Activated CD4-positive, alpha-beta T cell treated with anti-CD3 and anti-CD28 coated beads, Interleukin-2, Interleukin-4, amounts not matched to agents 100 ng/mL and 50 ng/mL, durations not matched to agents 16 hours and 8 hours (primary cell): ENCODE data around the gene STX16.

Source experiments
- DNase-seq: peaks from one replicate; pipeline ENCODE4 v3.0.0-alpha.2; 2020; ENCODE audit warnings: low spot score

Gene STX16

DNA sequence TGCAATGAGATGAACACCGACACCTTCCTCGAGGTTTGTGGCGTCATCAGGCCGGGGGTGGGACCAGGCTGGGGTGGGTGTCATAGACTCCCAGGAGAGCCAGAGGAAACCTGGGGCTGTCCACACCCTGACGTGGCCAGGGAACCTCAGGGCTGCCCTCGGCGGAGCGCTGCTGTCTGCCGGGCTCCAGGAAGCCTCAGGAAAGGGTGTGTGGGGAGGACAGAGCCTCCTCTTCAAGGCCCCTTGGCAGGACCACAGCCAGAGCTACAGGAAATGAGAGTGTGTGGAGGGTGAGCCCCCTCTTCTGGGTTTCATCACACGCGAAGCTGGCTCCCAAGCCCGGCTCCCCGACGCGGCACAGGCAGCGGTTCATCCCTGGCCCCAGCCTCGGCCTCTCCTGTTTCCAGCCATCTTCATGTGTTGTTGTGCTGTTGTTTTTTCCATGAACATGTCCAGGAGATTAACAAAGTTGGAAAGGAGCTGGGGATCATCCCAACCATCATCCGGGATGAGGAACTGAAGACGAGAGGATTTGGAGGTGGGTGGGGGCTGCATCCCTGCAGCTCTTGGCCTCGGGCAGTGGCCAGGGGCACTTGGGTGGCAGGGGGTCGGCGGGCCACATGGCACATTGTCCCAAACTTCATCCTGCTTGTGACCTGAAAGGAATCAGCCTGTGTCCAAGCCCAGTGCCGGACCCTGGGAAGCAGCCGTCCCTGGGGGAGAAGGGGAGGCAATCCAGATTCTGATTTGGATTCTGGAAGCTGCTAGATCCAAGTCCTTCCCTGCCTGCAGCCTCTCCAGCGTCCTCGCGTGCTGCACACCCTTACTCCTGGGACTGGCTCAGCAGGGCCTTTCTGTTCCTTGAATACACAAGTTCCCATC lies 47.9 kb downstream of the STX16 start:
- no peak for DNase-seq

DNA sequence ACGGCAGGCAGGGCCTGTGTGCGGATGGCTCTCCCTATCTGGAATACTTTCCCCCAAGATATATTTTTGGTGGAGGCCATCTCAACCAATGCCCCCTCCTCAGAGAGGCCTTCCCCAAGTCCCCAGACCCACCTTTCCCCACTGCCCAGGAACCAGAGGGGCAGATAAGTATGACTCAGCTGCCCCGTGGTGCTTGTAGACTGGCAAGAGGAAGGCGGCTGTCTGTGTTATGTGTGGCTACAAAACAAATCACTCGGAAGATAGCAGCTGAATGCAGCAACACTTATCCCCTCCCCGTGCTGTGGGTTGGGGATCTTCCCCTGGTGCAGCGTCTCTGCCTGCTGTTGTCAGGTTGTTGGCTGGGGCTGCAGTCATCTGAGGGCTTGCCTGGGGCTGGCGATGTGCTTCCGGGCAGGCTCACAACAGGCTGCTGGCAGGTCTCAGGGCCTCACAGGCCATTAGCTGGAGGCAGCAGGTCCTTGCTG lies 48.6 kb downstream of the STX16 start:
- no peak for DNase-seq

DNA sequence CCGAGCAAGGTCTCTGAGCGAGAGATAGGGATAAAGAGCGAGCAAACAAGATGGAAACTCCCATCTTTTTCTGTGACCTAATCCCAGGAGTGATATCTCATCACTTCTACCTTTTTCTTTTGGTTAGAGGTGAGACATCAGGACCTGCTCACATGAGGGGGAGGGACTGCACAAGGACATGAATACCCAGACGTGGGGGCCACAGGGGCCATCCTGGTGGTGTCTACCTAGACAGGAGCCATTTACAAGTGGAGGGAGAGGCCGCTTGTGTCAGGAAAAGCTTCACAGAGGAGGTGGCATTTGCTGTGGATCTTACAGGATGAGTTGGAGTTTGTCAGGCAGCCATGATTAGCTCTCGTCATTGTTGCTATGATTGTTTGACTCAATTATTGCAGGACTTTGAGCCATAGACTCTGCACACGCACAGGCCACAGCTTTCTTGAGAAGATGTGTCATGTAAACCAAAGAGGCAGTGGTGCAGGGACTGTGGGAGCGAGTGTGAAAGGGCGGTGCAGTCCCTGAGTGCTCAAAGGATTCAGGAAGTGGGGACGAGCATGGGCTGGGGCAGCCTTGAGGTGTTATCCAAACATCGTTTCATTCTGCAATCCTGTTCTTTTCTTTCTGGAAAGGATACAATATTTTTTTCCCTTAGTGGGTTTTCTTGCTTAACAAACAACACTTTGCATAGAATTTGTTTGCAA lies 49.2 kb downstream of the STX16 start:
- DNase-seq = peak; percentile 30

DNA sequence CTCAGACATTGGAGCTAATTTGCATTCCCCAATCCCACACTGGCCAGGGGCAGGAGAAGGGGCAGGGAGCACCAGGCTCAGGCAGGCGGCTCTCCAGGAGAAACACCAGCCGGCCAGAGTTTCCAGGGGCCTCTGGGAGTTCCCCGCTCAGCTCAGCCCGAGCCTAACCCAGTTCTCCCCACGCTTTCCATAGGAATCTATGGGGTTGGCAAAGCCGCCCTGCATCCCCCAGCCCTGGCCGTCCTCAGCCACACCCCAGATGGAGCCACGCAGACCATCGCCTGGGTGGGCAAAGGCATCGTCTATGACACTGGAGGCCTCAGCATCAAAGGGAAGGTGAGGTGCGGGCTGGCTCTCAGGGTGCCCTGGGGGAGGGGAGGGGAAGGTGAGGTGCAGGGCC lies 49.7 kb downstream of the STX16 start:
- no peak for DNase-seq

DNA sequence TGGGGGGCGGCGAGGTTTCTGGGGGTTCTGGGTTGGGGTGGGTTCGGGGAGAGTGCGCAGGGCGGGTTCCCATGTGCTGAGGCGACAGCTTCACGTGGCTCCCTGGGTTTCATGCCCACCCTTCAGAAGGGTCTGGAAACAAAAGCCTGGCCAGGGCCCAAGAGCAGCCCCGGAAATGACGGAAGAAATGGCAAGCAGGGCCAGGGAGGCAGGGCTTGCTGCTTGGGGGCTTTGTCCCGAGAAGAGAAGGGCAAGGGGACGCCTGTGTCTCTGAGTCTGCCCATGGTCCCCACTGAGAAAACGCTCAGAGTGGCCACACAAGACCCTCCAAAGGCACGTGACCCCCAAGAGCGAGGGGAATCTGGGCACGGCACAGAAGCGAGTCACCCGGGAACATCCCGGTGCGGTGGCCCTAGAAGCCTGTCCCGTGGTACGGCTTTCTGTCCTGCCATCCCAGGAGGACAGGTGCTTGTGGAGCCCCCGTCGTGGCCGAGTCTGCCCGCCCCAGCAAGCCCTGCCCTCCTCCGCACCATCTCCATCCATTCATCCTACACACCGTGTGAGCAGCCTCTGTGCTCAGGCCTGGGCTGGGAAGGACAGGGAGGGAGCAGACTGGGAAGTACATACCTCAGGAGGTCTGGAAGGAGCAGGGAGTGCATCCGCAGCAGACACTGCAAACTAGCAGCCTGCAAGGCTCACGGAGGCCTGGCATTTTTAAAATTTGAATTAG lies 50.5 kb downstream of the STX16 start:
- DNase-seq = no peak

DNA sequence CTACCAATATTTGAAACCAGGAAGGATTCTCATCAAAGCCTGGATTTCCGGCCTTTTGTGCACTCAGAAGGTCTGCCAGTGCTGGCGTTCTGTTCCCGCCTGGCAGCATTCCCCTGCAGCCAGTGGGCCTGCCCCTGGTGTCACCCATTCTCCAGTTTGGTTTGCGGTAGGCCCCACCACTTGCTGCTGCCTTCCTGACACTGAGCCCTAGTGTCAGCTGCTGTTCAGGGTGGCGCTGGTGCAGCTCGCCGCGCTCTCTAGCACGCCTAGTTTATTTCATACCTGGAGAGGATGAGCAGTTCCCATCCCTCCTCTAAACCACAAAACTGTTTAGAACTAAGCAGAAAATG lies 51.1 kb downstream of the STX16 start:
- DNase-seq = no peak

DNA sequence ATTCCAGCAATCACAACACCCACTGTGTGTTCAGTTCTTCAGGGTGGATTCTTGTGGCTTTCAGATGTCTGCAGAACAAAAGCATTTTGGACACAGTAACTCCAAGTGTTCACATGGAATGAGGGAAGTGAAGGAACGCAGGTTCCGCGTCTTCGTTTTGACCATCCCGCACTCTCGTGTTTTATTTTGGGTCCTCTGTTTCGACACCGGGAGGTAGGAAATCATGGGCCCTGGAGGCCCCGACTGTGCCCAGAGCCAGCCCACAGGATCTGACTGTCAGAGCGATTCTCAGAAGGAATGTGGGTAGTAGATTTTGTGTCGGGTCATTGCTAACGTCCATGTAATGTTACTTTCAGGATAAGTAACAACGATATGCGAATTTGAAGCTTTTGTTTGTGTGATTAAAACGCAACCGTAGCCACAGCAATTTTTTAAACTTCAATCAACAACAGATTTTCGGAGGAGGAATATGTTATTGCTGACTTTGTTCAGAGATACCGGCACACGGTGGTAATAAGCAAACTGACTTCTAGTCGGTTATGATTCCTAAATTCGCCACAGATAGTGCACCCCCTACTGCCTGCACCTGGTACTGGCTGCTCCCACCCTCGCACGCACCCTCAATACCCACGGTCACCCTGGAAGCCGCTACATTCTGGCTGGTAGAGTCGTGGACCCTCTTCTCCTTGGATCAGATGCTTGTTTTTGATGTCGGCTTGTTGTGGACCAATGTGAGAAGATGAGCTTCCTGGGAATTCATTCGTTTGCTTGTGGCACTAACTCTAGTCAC lies 52.0 kb downstream of the STX16 start:
- no peak for DNase-seq

DNA sequence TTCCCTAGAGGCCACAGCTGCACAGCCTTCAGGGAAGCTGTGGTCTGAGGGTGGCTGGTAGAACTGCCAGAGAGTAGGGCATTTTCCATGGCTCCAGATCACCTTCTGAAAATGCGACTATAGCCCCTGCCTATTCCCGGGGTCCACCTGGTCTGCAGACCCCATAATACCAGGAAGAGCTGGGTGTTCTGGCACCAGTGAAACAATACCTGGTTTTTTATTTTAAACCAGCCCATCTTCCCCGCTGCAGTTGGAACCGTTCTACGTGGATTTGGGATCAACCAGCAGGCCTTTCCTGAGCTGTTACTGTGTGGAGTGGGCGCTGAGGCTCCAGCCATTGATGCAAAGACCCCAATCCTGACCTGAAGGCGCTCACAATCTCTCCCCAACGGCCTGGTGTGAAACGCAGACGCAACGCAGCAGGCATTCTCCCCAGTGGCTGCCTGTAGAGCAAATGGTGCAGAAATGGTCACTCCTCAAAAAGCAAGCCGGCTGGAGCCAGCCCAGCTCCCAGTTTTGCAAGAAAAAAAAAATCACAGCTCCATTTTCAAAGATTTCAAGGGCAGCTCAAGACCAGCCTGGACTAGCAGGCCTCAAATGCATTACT lies 52.8 kb downstream of the STX16 start:
- no peak for DNase-seq

DNA sequence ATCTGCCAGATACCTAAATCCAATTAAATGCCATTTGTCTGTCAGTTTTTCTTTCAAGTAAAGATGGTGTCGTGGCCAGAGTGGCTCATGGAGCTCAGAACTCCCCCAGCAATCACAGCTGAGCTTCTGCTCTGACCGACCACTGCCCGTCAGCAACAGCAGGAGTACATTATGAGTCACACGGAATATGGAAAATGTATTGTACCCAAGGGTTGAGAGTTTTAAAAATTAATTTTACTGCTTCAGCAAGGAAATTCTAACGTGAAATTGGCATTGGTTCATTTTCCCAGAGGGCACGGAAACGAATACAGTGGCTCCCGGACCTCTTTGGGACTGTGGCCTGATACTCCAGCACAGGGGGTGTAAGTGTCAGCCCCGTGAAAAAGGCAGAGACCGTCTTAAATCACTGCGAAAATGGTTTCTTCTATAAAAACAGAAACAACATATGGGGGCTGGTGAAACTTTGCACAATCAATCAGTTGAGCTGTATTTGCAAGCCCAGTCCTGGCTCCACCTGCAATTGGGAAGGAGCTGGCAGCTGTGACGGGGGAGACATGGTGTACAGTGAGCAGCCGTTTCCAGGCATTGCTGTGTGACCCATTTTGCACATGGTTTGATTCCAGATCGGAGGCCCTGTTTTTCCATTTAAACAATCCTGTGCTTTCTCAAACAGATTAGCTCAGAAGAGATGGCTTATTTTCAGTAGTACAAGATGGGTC lies 54.3 kb downstream of the STX16 start:
- no peak for DNase-seq

DNA sequence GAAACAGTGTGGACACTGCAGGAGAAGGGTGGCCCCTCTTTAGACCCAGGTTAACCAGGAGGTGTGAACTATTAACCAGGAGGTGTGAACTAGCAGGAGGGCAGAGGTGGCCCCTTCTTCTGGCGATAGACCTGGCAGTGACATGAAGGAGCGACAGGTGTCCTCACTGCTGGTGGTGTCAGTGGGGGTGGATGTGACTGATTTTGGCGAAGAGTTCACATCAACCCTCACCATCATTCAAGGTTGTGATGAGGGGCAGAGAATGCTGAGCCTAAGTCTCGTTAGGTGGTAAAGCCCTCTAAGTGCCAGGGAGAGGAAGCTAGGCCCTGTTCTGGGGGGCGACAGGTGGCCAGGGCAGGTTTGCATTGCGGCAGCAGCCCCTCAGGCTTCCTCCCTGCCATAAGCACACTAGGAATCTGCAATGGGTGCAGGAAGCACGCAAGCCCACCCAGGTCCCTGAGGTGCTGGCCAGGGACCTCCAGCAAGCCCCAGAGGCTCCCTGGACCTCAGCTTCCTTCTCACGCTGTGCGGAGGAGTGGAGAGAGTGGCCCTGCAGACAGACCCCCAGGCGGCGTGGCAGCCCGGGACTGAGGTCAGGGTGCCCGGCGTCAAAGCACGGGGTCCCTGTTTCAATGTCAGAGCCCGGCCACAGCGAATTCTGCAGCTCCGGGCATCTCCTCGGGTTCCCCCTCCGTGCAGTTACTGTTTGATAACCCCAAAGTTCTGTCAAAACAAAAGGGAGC lies 55.2 kb downstream of the STX16 start:
- no peak for DNase-seq

DNA sequence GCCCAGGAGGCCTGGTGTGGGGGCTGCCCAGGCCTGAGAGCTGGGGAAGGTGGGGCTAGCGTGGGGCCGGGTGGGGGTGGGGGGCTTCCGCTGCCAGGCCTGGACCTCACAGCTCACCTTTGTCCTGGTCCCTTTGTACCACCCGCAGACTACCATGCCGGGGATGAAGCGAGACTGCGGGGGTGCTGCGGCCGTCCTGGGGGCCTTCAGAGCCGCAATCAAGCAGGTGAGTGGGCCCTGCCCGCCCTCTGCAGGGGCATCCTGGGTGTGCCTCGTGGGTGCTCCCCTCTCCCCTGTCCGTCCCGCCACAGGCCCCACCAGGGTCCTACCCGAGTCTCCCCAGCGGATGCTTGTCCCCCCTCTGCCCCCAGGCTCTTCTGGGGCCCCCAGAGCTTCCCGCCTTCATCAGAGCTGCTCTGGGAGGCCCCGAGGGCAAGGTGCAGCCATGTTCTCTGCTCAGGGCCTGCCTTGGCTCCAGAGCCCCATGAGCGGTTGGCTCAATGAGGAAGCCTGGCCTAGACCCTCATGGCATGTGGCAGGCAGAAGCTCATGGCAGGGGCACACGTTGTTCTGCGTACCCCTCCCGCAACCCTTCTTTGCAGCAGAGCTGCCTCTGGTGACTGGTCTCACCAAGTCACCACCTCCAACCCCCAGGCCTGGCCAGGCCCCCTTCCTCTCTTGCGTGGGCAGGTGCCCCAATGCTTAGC lies 56.0 kb downstream of the STX16 start:
- DNase-seq = no peak

DNA sequence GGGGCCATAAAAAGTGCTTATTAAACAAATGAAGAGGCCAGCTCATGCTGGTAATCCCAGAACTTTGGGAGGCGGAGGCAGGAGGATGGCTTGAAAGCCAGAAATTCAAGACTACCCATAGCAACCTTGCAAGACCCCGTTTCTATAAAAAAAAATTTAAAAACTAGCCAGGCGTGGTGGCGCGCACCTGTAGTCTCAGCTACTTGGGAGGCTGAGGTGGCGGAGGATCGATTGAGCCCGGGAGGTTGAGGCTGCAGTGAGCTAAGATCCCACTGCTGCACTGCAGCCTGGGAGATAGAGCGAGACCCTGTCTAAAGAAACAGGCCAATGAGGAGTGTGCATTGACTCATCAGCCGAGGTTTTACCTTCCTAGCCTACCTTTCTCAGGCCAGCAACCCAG lies 56.7 kb downstream of the STX16 start:
- no peak for DNase-seq

DNA sequence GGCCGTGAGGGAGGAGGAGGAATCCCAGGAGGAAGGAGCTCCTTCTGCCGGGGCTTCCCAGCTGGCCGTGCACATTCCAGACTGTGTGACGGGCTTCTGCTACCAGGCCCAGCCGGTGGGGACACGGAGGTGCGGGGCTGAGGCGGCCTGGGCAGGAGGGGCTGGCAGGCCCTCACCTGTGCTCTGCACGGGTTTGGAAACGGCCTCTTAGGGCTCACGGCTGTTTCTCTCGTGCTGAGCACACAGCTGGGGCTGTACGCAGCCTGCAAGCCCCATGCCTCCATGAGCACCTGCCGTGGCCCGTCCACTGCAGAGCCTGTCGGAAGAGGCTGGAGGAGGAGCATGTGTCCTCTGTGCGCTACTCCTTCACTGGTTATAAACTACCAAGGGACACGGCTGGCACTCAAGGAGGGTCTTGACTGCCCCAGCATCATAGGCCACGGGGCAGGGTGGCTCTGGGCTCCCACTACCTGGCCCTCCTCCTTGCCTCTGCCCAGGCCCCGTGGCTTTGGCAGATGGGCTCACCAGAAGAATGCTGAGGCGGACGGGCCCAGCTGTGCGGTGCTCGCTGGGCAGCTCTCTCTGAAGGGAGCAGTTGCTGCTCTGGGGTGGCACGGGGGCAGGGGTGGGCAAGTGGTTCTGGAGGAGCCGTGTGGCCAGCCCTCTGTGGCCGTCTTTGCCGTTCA lies 57.3 kb downstream of the STX16 start:
- no peak for DNase-seq

DNA sequence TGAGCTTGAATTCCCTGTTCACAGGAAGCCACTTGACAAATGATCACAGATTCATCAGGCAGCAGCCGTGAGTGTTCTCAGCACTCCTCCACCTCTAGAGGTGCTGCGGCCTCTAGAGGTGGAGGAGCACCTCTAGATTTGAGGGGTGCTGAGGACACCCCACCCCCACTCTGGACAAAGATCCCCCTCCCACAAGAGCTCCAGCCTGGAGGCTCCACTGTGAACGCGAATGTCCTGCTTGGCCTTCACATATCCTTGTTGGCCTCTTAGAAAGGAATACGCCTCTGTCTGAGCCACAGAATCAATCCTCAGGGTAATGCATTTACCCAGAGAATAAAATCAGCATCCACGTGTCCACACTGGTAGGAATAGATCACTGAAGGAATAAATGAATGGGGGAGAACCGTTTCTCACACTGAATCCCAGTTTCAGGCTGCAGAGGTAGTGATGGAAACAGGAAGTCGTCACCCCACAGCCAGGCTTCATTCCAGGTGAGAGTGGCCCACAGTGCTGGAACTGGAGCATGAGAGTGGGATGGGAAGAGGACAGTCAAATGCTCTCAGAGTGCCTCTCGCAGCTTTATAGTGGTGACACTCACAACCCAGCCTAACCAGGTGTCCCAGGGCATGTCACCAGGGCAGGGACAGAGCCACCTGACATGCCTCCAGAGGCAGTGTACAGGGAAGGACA lies 58.1 kb downstream of the STX16 start:
- no peak for DNase-seq

DNA sequence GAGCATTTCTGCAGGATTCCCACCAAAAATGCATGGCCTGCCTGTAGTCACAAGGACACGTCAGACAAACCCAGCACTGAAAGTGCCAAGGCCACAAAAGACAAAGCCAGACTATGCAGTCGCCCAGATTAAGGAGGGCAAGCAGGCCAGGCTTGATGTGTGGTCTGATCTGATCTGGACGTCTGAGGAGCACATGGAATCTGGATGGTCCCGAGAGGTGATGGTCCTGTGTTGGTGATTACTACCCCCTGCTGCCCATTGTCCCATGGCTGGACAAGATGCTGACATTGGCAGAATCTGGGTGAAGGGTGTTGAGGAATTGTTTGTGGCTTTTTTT lies 58.6 kb downstream of the STX16 start:
- no peak for DNase-seq

DNA sequence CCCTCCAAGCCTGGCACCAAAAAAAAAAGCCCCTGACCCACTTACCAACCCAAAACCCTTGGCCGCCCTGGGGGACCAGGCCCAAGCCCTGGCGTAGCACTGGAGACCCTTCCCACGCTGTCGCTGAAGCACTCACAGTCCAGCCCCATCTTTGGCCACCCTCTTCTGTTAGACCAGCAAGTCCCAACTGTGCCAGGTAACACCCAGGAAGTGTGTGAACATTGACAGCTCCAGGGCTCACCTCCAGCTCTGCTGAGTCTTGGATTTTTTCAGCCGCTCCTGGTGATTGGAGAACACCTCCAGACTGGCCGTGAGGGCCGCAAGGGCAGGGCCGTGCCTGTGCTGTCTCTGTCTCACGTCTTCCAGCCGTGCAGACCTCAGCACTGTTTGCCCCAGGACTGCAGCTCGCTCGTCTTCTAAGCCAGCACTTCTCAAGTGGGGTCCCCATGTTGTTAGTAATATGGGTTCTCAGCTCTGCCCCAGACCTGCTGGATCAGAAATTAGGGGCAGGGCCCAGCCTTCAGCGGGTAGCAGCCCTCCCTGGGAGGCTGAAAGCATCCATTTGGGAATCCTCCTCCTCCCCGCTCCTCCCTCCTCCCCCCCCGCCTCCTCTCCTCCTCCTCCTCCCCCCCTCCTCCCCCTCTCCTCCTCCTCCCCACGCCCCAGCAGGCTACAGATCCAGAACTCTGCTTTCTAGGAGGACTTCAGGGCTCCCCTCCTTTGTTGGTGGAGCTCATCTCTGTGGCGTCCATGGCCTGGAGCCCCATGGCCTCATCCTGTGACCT lies 59.6 kb downstream of the STX16 start:
- no peak for DNase-seq

DNA sequence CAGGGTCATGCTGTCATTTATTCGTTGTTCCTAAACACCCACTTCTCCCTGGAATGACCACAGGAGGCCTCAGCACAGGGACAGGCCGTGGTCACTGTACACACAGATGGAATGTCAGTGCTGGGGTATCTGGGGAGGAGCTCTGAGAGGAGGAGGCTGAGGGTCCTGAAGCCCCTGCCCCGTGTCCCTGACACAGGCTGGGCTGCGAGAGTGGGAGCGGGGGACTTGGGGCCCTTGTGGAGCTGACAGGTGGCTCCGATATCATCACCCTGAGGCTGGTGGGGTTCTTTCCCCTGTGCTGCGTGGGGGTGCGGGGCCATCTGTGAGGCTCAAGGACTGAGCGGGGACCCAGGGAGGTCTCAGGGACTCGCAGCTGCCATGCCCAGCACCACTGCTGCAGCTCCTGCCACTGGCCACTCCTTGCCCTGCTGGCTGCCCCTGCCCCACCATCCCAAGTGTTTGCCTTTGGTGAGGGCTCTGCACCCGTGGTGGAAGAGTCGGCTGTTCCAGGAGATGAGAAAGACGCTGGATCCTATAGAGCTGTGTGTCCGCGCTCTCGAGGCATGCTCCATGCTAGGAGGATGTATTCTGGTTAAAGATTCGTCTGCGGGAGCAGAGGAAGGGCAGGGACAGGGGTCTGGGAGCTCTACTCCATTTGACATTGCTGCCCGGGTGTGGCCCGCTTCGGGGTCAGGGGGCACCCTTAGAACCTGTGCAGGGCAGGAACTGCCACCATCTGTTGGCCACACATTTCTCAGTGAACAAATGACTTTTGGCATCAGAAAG lies 60.4 kb downstream of the STX16 start:
- DNase-seq = no peak
